GM18868 (cell line): ENCODE data around the gene REEP2.

Source experiments
- ATAC-seq: cut with Tn5 transposase; IDR thresholded peaks from one replicate; pipeline ENCODE4 v1.9.1; 2021; ENCODE audit warnings: mild to moderate bottlenecking, moderate library complexity; ENCODE audit not compliant: unreplicated experiment

Gene REEP2

DNA sequence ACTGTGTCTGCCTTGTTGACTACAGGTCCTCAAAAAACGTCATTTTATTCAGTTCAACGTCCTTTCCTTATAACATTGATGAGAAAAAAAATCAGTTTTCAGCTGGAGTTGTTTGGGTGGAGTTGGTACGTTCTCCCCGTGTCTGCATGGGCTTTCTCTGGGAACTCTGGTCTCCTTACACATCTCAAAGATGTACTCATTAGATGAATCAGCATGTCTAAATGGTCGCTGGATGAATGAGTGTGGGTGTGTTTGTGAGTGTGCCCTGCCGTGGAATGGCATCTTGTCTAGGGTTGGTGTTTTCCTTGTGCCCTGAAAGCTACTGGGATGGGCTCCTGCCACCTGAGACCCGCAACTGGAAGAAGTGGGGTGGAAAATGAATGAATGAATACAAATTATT lies 56.5 kb downstream of the REEP2 start:
- ATAC-seq = no peak
